Measurements from ENCODE around the gene COX11. TPM values are rescaled to one million over a fixed set of nuclear protein-coding genes. Genes with fewer than 3 reads are reported as not detected.

Gene COX11
- polyA plus RNA-seq, 1 of the 3 experiments (the other 2 are of a cell fraction), result 85.8 TPM

- no peaks in the 10 kb centered on the region for H3F3A ChIP-seq (replicated peaks; ENCODE audit: insufficient read depth)
- H3K9ac ChIP-seq, result no peak overlapping the region
- H3K9me3 ChIP-seq, result no peaks in the 10 kb centered on the region
- peaks cover 69 to 73% of the 10 kb centered on the region in 2 experiments for H3K36me3 ChIP-seq (replicated peaks in 1 of 2; ENCODE audit: control insufficient read depth in 1 of 2, insufficient read depth in 2 of 2, low read length in 1 of 2)
- DNase-seq, result no peak
- H3K9me2 ChIP-seq, result no peaks in the 10 kb centered on the region
- H3K79me2 ChIP-seq (ENCODE audit: insufficient read depth), result no peaks in the 10 kb centered on the region
- no peak overlapping the region for H3K4me2 ChIP-seq
- ChIA-PET POLR2A (interaction anchor here (1.0 kb wide), 1 partner anchor 10 kb away, joined by 3 read pairs; no protein-coding TSS in a partner anchor), CTCF (interaction anchor here (1.1 to 1.9 kb wide), 3 partner anchors 17 to 1802 kb away, joined by 3 to 5 read pairs (median 3); no protein-coding TSS in a partner anchor)
- no peak for TF ChIP-seq TEAD4 (IDR thresholded peaks at IDR 0.05; ENCODE audit: borderline replicate concordance, insufficient read depth)
- TF ChIP-seq ELF1 (IDR thresholded peaks at IDR 0.05), result no peak
- TF ChIP-seq FOXM1 (IDR thresholded peaks at IDR 0.05; ENCODE audit: low read depth), result no peak
- TF ChIP-seq CHD2 (IDR thresholded peaks at IDR 0.05; ENCODE audit: low read length, partially characterized antibody), result no peak
- no peak for TF ChIP-seq MXI1 (IDR thresholded peaks at IDR 0.05; ENCODE audit: low read depth, low read length)
- TF ChIP-seq RFX5 (IDR thresholded peaks at IDR 0.05; ENCODE audit: low read length), result no peak
- TF ChIP-seq MEF2A (IDR thresholded peaks at IDR 0.05; ENCODE audit: borderline replicate concordance, low read depth), result no peak
- no peak for TF ChIP-seq GATA2 (CRISPR knock-in tag; IDR thresholded peaks at IDR 0.05)
- no peak for TF ChIP-seq REST (IDR thresholded peaks at IDR 0.05; ENCODE audit: low read depth, low read length)
- TF ChIP-seq FOSL2 (IDR thresholded peaks at IDR 0.05; ENCODE audit: borderline replicate concordance, low read depth), result no peak
- TF ChIP-seq SIN3A (IDR thresholded peaks at IDR 0.05; ENCODE audit: borderline replicate concordance, low read depth, low read length), result no peak
- TF ChIP-seq ZBTB33 (IDR thresholded peaks at IDR 0.05; ENCODE audit: borderline replicate concordance, low read depth), result no peak
- no peak for TF ChIP-seq CTCF (IDR thresholded peaks at IDR 0.05)
- TF ChIP-seq RAD21 (IDR thresholded peaks at IDR 0.05; ENCODE audit: low read length), result no peak
- TF ChIP-seq USF2 (IDR thresholded peaks at IDR 0.05; ENCODE audit: borderline replicate concordance, low read depth, low read length), result no peak
- no peak for TF ChIP-seq FOXJ3 (CRISPR knock-in tag; IDR thresholded peaks at IDR 0.05)
- H3K4me1 ChIP-seq (ENCODE audit: control insufficient read depth in 1 of 2, insufficient read depth in 2 of 2, low read depth in 1 of 2, low read length in 1 of 2), result no peaks in the 10 kb centered on the region
- no peaks in the 10 kb centered on the region for H4K20me1 ChIP-seq (ENCODE audit: insufficient read depth)
- H3K4me3 ChIP-seq (ENCODE audit: low read depth in 2 of 2, low read length in 1 of 2), result no peak overlapping the region
- H2AFZ ChIP-seq (ENCODE audit: low read depth), result no peak overlapping the region
- H3K27me3 ChIP-seq (ENCODE audit: insufficient read depth), result no peaks in the 10 kb centered on the region
- no peak overlapping the region for H3K27ac ChIP-seq (ENCODE audit: low read depth in 2 of 2, low read length in 1 of 2)
Measured at GRCh38 chr17:54919425-54919824, 49.0 kb downstream of the COX11 start.

All from SK-N-SH (cell line).